Gastroesophageal sphincter (tissue), 4 donors: ENCODE results near the gene KRT71. TPM values are rescaled to one million over a fixed set of nuclear protein-coding genes. Genes with fewer than 3 reads are reported as not detected.

Experiments used
- ATAC-seq: fragments of 150-250 bp; one replicate; pipeline ENCODE4 v1.9.1; 2016; ENCODE audit warnings: mild to moderate bottlenecking, moderate library complexity
- H3K27ac ChIP-seq, 4 donors: fragments of 200-600 bp; sonication (generic) in 3 of 4; 1 replicate in 3 of 4; 2 replicates in 1 of 4; pipeline ENCODE4 v1.5.1; 2016 to 2019
- H3K27me3 ChIP-seq: fragments of 200-600 bp; sonication (generic); one replicate; pipeline ENCODE4 v1.5.1; 2019
- H3K36me3 ChIP-seq, 2 donors: fragments of 200-600 bp; sonication (generic); one replicate each; pipeline ENCODE4 v1.5.1; 2019; ENCODE audit warnings: control low read depth in 1 of 2
- H3K4me1 ChIP-seq, 3 donors: fragments of 200-600 bp; sonication (generic); 1 replicate in 2 of 3; 2 replicates in 1 of 3; pipeline ENCODE4 v1.5.1; 2016 to 2019; ENCODE audit warnings: control low read depth in 2 of 3
- H3K4me3 ChIP-seq, 2 donors: fragments of 200-600 bp; sonication (generic); one replicate each; pipeline ENCODE4 v1.5.1; 2019; ENCODE audit warnings: mild to moderate bottlenecking in 1 of 2, moderate library complexity in 1 of 2
- H3K9me3 ChIP-seq, 3 donors: fragments of 200-600 bp; sonication (generic); one replicate each; pipeline ENCODE4 v1.5.1; 2017 to 2019; ENCODE audit warnings: control low read depth in 2 of 3
- EP300 ChIP-seq: sonication (generic); formaldehyde crosslinking; IDR thresholded peaks from one replicate; pipeline ENCODE4 v1.6.1; 2017; ENCODE audit warnings: antibody characterized with exemption, mild to moderate bottlenecking
- POLR2A ChIP-seq, 2 donors: fragments of 450-650 bp; IDR thresholded peaks; one replicate each; pipeline ENCODE4 v1.6.1; 2017; ENCODE audit warnings: antibody characterized with exemption in 2 of 2, mild to moderate bottlenecking in 2 of 2, moderate library complexity in 1 of 2
- POLR2AphosphoS5 ChIP-seq: sonication (generic); formaldehyde crosslinking; IDR thresholded peaks from one replicate; pipeline ENCODE4 v1.6.1; 2017; ENCODE audit warnings: antibody characterized with exemption
- WGBS, 2 donors: methylation state at CpG; one replicate each; pipeline ENCODE4 v1.1.5; 2018; ENCODE audit warnings: low coverage in 1 of 2; 5-methylcytosine and 5-hydroxymethylcytosine counted together
- total RNA-seq, 4 donors: library from RNA; depleted of rRNA; stranded (reverse); fragments of >200 nt; gene quantifications; one replicate each; pipeline ENCODE4 v1.1.0, GENCODE V29; 2016
- TF ChIP-seq, protein P1 (sequence below), 4 experiments: fragments of 200-600 bp in 2 of 4; fragments of 450-650 bp in 2 of 4; sonication (generic) in 1 of 4; IDR thresholded peaks; one replicate each; pipeline ENCODE4 v1.5.1; 2017 to 2019; ENCODE audit warnings: antibody characterized with exemption in 4 of 4, mild to moderate bottlenecking in 2 of 4, moderate library complexity in 2 of 4

The KRT71 gene
- total RNA-seq, 4 donors from 2014 or later = not detected

DNA sequence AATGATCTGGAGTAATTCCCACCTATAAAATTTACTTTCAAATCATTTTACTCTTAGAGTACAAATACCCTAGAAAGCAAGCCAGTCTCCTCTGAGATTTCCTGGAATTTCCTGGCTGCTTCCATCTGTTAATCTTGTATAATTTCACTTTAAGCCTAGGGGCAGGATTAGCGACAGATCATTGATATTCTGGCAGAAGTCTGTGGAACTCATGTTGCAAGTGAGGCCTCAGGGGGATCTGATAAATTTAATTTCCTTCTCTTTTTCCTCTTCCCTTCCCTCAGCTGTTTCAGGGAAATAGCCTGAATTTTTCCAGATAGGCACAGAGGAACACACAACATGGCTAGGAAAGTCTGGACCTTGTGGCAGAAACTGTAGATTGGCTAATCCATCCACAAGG, 54.0 kb downstream of the KRT71 start:
- Histone ChIP-seq H3K27me3 (no peaks in the 10 kb centered on the region), H3K9me3 (no peaks in the 10 kb centered on the region), H3K36me3 (no peaks in the 10 kb centered on the region), H3K4me3 (no peak overlapping the region), H3K27ac (no peak overlapping the region), H3K4me1 (peaks cover 0 to 8% (median 0%) of the 10 kb centered on the region in 3 donors)
- no peak for ATAC-seq
- TF ChIP-seq POLR2A (IDR thresholded peaks at IDR 0.05) (no peak), POLR2AphosphoS5 (no peak), EP300 (no peak)
- TF ChIP-seq, protein P1, sequence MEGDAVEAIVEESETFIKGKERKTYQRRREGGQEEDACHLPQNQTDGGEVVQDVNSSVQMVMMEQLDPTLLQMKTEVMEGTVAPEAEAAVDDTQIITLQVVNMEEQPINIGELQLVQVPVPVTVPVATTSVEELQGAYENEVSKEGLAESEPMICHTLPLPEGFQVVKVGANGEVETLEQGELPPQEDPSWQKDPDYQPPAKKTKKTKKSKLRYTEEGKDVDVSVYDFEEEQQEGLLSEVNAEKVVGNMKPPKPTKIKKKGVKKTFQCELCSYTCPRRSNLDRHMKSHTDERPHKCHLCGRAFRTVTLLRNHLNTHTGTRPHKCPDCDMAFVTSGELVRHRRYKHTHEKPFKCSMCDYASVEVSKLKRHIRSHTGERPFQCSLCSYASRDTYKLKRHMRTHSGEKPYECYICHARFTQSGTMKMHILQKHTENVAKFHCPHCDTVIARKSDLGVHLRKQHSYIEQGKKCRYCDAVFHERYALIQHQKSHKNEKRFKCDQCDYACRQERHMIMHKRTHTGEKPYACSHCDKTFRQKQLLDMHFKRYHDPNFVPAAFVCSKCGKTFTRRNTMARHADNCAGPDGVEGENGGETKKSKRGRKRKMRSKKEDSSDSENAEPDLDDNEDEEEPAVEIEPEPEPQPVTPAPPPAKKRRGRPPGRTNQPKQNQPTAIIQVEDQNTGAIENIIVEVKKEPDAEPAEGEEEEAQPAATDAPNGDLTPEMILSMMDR (IDR thresholded peaks at IDR 0.05) = no peak
- 20 to 79% methylated on average over 1 of the region's 1 CpG for WGBS, 2 donors

DNA sequence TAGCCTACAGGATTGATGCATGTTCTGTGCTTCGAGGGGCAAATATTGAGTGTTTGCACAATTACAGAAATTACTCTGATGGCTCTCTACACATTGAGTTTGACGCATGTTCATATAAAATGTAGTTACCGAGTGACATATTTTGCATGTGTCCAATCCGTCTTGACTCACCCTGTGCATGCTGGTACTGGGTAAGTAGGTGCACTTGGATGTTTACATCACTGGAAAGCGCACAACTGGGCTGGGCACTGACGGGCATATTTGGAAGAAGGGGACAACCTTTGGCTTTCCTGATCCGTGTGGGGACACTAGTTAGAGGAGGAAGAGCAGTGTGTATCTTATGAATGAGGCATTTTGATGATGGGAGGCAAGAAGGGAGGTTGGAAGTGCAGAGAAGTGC, 55.0 kb downstream of the KRT71 start:
- ATAC-seq = no peak
- no peaks in the 10 kb centered on the region for H3K27me3 ChIP-seq
- WGBS, 2 donors = 94 to 95% methylated on average over 5 to 6 of the region's 7 CpGs

DNA sequence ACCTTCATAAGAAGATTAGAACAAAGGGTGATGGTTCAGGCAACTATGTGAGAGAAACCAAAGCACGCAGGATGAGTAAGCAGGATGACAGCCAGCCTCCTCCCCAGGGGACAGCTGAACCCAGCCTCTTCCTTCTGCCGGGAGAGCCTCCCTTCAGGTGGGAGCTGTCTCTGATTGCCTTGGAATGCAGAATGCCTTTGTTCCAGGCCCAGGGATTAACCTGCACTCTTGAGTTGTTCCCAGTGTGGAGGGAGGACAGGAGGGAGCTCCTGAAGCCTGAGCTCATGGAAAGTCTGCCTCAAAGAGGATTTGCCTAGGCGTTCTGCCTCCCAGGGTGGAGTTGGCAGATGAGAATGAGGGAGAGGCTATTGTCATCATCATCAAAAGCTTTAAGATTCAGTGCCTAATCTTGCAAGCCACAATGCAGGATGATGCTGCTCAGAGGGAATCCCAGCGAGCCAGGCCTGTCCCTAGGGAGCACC, 56.3 kb downstream of the KRT71 start:
- TF ChIP-seq EP300 = no peak
- TF ChIP-seq POLR2AphosphoS5 = no peak
- TF ChIP-seq POLR2A (IDR thresholded peaks at IDR 0.05) = no peak
- TF ChIP-seq, protein P1 (IDR thresholded peaks at IDR 0.05) = no peak
- no peak overlapping the region for H3K27ac ChIP-seq
- peaks cover 0 to 8% (median 0%) of the 10 kb centered on the region in 3 donors for H3K4me1 ChIP-seq
- no peak overlapping the region for H3K4me3 ChIP-seq
- H3K9me3 ChIP-seq = no peaks in the 10 kb centered on the region
- H3K36me3 ChIP-seq = no peaks in the 10 kb centered on the region
- ATAC-seq = peak; percentile 46
- WGBS, 2 donors = 60 to 100% methylated on average over 1 of the region's 4 CpGs
- peaks cover 9% of the 10 kb centered on the region for H3K27me3 ChIP-seq

More for the DNA sequence above, 55.0 kb downstream of the KRT71 start:
- no peaks in the 10 kb centered on the region for H3K9me3 ChIP-seq
- H3K4me3 ChIP-seq = no peak overlapping the region
- H3K4me1 ChIP-seq = peaks cover 0 to 8% (median 0%) of the 10 kb centered on the region in 3 donors
- H3K27ac ChIP-seq = no peak overlapping the region
- no peak for TF ChIP-seq POLR2AphosphoS5
- TF ChIP-seq, protein P1 (IDR thresholded peaks at IDR 0.05) = no peak
- H3K36me3 ChIP-seq = no peaks in the 10 kb centered on the region

DNA sequence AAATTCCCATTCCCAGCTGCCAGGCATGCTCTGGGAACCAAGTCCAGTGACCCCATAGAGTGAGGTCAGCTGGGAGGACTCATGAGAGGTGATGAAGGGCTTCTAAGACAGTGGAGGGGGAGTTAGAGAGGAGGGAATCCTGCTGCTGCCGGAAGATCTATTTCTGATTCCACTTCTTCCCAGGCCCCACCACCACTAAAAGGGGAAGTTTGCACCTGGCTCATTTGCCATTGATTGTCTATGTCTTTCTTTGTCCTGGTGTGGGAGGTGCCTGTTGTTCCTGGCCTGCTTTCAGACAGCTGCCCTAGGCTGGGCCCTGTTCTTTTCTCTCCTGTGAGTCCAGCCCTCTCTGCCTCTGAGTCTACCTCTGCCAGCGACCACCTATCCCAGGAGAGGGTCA, 56.9 kb downstream of the KRT71 start:
- Histone ChIP-seq H3K27me3 (peaks cover 10% of the 10 kb centered on the region), H3K9me3 (no peaks in the 10 kb centered on the region), H3K4me1 (peaks cover 0 to 8% (median 0%) of the 10 kb centered on the region in 3 donors), H3K4me3 (no peak overlapping the region), H3K27ac (no peak overlapping the region), H3K36me3 (no peaks in the 10 kb centered on the region)
- 60 to 69% methylated on average over 1 of the region's 2 CpGs for WGBS, 2 donors
- ATAC-seq = no peak
- no peak for TF ChIP-seq EP300
- TF ChIP-seq, protein P1 (IDR thresholded peaks at IDR 0.05) = no peak
- TF ChIP-seq POLR2A (IDR thresholded peaks at IDR 0.05) = no peak
- TF ChIP-seq POLR2AphosphoS5 = no peak

DNA sequence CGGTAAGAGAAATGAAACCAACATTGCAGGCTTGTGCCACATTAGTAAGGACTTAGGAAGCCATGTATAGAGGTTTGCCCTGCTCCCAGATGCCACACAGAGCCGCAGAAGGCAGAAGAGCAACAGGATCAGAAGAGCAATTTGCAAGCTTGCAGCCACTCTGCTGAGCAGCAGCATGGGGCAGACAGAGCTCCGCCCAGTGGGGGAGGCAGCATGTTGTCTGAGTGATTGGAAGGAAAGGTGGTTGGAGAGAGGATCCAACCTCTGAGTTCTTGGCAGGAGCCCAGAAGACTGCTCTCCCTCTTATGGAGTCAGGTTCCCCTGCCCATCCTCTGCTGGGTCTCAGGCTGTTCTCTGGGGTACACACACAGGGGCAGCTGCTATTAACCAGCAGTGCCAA, 57.6 kb downstream of the KRT71 start:
- Histone ChIP-seq H3K9me3 (no peaks in the 10 kb centered on the region), H3K27ac (no peak overlapping the region), H3K36me3 (no peaks in the 10 kb centered on the region), H3K4me3 (no peak overlapping the region), H3K27me3 (peaks cover 10% of the 10 kb centered on the region), H3K4me1 (peaks cover 0 to 8% (median 0%) of the 10 kb centered on the region in 3 donors)
- no peak for TF ChIP-seq EP300
- TF ChIP-seq POLR2AphosphoS5 = no peak
- ATAC-seq = no peak
- WGBS, 2 donors = 41 to 43% methylated on average over 2 to 3 of the region's 3 CpGs
